Measurements from ENCODE around the gene CCNO.

The CCNO gene

GRCh38 chr5:55225346-55225745 lies 8.1 kb downstream of the CCNO start:
- DNase-seq, result no peak
- in situ Hi-C loops (cut with MboI; ENCODE audit: low pct_unique_long_range_greater_than_20kb, low sequenced_read_pairs), result no loop called here

- DNase-seq, result no peak
- in situ Hi-C loops (cut with MboI; ENCODE audit: low pct_unique_long_range_greater_than_20kb, low sequenced_read_pairs), result no loop called here
These were observed 9.6 kb downstream of the CCNO start for GRCh38 chr5:55223812-55224240.

- no peak for DNase-seq
- in situ Hi-C loops (cut with MboI; ENCODE audit: low pct_unique_long_range_greater_than_20kb, low sequenced_read_pairs), result no loop called here
These were observed 10.2 kb downstream of the CCNO start for GRCh38 chr5:55222985-55223811.

- no peak for DNase-seq
- in situ Hi-C loops (cut with MboI; ENCODE audit: low pct_unique_long_range_greater_than_20kb, low sequenced_read_pairs), result no loop called here
These were observed 11.1 kb downstream of the CCNO start for GRCh38 chr5:55222092-55222984.

- in situ Hi-C loops (cut with MboI; ENCODE audit: low pct_unique_long_range_greater_than_20kb, low sequenced_read_pairs), result no loop called here
- DNase-seq, result no peak
These were observed 12.8 kb downstream of the CCNO start for GRCh38 chr5:55220433-55221185.

GRCh38 chr5:55219770-55220169 lies 13.6 kb downstream of the CCNO start:
- no peak for DNase-seq
- in situ Hi-C loops (cut with MboI; ENCODE audit: low pct_unique_long_range_greater_than_20kb, low sequenced_read_pairs), result no loop called here

- in situ Hi-C loops (cut with MboI; ENCODE audit: low pct_unique_long_range_greater_than_20kb, low sequenced_read_pairs), result no loop called here
- DNase-seq, result no peak
These were observed 14.4 kb downstream of the CCNO start for GRCh38 chr5:55218967-55219366.

GRCh38 chr5:55211184-55211874 lies 22.1 kb downstream of the CCNO start:
- in situ Hi-C loops (cut with MboI; ENCODE audit: low pct_unique_long_range_greater_than_20kb, low sequenced_read_pairs), result no loop called here
- DNase-seq, result no peak

GRCh38 chr5:55205001-55205400 lies 28.4 kb downstream of the CCNO start:
- in situ Hi-C loops (cut with MboI; ENCODE audit: low pct_unique_long_range_greater_than_20kb, low sequenced_read_pairs), result no loop called here
- no peak for DNase-seq

- DNase-seq, result no peak
- in situ Hi-C loops (cut with MboI; ENCODE audit: low pct_unique_long_range_greater_than_20kb, low sequenced_read_pairs), result loop anchor here (25.0 kb wide), 1 partner anchor 721 kb away; no protein-coding TSS in a partner anchor
These were observed 42.2 kb downstream of the CCNO start for GRCh38 chr5:55191165-55191564.

- in situ Hi-C loops (cut with MboI; ENCODE audit: low pct_unique_long_range_greater_than_20kb, low sequenced_read_pairs), result loop anchor here (25.0 kb wide), 1 partner anchor 723 kb away; no protein-coding TSS in a partner anchor
- DNase-seq, result no peak
These were observed 44.5 kb downstream of the CCNO start for GRCh38 chr5:55188656-55189540.

- in situ Hi-C loops (cut with MboI; ENCODE audit: low pct_unique_long_range_greater_than_20kb, low sequenced_read_pairs), result loop anchor here (25.0 kb wide), 1 partner anchor 725 kb away; no protein-coding TSS in a partner anchor
- DNase-seq, result peak; percentile 44
These were observed 46.0 kb downstream of the CCNO start for GRCh38 chr5:55187370-55187769.

All from KBM-7 (cell line).